HepG2 (cell line): ENCODE results near the gene MASP1.

Source experiments
- CEBPB ChIP-seq: IDR thresholded peaks from 2 replicates; pipeline ENCODE4 v1.6.1; 2011; ENCODE audit warnings: low read depth, low read length, improper control_type of control experiment, borderline replicate concordance
- GATA4 ChIP-seq: sonication (generic); IDR thresholded peaks from 2 replicates; pipeline ENCODE4 v1.6.1; 2016; ENCODE audit warnings: antibody characterized with exemption, low read depth, borderline replicate concordance
- MYC ChIP-seq: sonication (generic); formaldehyde crosslinking; IDR thresholded peaks from 2 replicates; pipeline ENCODE4 v1.9.0; 2021; ENCODE audit warnings: missing genetic modification reagents, borderline replicate concordance
- PHF8 ChIP-seq: sonication (generic); formaldehyde crosslinking; IDR thresholded peaks from 2 replicates; pipeline ENCODE4 v1.5.0; 2020; ENCODE audit warnings: missing genetic modification reagents
- RFXAP ChIP-seq: sonication (generic); formaldehyde crosslinking; IDR thresholded peaks from 2 replicates; pipeline ENCODE4 v1.4.0; 2020; ENCODE audit warnings: missing genetic modification reagents, borderline replicate concordance
- TEAD2 ChIP-seq: sonication (generic); formaldehyde crosslinking; IDR thresholded peaks from 2 replicates; pipeline ENCODE4 v1.9.0; 2021; ENCODE audit warnings: missing genetic modification reagents
- ZFX ChIP-seq: sonication (generic); formaldehyde crosslinking; IDR thresholded peaks from 2 replicates; pipeline ENCODE4 v1.4.0; 2020; ENCODE audit warnings: mild to moderate bottlenecking, low read depth, missing genetic modification reagents, moderate library complexity
- TF ChIP-seq, protein P1 (sequence below): sonication (generic); formaldehyde crosslinking; IDR thresholded peaks from 2 replicates; pipeline ENCODE4 v1.5.0; 2020; ENCODE audit warnings: mild to moderate bottlenecking, missing genetic modification reagents, moderate library complexity
- TF ChIP-seq, protein P2 (sequence below): sonication (generic); formaldehyde crosslinking; IDR thresholded peaks from 2 replicates; pipeline ENCODE4 v1.4.0; 2020; ENCODE audit warnings: low read depth, mild to moderate bottlenecking, missing genetic modification reagents

- TF ChIP-seq RFXAP (CRISPR knock-in tag) (no peak), TEAD2 (no peak), MYC (CRISPR knock-in tag) (no peak), CEBPB (no peak), ZFX (CRISPR knock-in tag) (no peak), GATA4 (no peak), PHF8 (CRISPR knock-in tag) (no peak)
- TF ChIP-seq, protein P1, sequence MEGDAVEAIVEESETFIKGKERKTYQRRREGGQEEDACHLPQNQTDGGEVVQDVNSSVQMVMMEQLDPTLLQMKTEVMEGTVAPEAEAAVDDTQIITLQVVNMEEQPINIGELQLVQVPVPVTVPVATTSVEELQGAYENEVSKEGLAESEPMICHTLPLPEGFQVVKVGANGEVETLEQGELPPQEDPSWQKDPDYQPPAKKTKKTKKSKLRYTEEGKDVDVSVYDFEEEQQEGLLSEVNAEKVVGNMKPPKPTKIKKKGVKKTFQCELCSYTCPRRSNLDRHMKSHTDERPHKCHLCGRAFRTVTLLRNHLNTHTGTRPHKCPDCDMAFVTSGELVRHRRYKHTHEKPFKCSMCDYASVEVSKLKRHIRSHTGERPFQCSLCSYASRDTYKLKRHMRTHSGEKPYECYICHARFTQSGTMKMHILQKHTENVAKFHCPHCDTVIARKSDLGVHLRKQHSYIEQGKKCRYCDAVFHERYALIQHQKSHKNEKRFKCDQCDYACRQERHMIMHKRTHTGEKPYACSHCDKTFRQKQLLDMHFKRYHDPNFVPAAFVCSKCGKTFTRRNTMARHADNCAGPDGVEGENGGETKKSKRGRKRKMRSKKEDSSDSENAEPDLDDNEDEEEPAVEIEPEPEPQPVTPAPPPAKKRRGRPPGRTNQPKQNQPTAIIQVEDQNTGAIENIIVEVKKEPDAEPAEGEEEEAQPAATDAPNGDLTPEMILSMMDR (CRISPR knock-in tag): no peak
- TF ChIP-seq, protein P2, sequence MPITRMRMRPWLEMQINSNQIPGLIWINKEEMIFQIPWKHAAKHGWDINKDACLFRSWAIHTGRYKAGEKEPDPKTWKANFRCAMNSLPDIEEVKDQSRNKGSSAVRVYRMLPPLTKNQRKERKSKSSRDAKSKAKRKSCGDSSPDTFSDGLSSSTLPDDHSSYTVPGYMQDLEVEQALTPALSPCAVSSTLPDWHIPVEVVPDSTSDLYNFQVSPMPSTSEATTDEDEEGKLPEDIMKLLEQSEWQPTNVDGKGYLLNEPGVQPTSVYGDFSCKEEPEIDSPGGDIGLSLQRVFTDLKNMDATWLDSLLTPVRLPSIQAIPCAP: no peak
These were observed 8.1 kb upstream of the MASP1 start for GRCh38 chr3:187299611-187300010.
